Natural killer cell (primary cell): ENCODE data around the gene AGBL4. TPM values are rescaled to one million over a fixed set of nuclear protein-coding genes. Genes with fewer than 3 reads are reported as not detected.

ENCODE experiments used
- ATAC-seq, 3 donors: fragments of 150-1000 bp in 2 of 3; fragments of 200-7000 bp in 1 of 3; cut with Tn5 transposase; 1 replicate in 1 of 3; 2 replicates in 2 of 3; pipeline ENCODE4 v1.10.0; 2021; ENCODE audit warnings: mild to moderate bottlenecking in 2 of 3, moderate library complexity in 2 of 3
- DNase-seq, 2 donors: peaks; one replicate each; pipeline versions ENCODE4 v3.0.0 to v3.0.0-alpha.2; 2013 to 2021; ENCODE audit warnings: mixed read lengths in 1 of 2
- H3K27ac ChIP-seq: one replicate; pipeline ENCODE4 v1.5.1; 2013; ENCODE audit warnings: mild to moderate bottlenecking, low read length
- H3K27me3 ChIP-seq: one replicate; pipeline ENCODE4 v1.6.1; 2013; ENCODE audit warnings: low read length; ENCODE audit not compliant: control insufficient read depth, insufficient read depth
- H3K36me3 ChIP-seq: one replicate; pipeline ENCODE4 v1.6.1; 2013; ENCODE audit warnings: low read length; ENCODE audit not compliant: control insufficient read depth, insufficient read depth
- H3K4me1 ChIP-seq: one replicate; pipeline ENCODE4 v1.6.1; 2013; ENCODE audit warnings: low read length; ENCODE audit not compliant: control insufficient read depth, insufficient read depth
- H3K4me3 ChIP-seq: one replicate; pipeline ENCODE4 v1.5.1; 2013; ENCODE audit warnings: low read length
- H3K9me3 ChIP-seq: one replicate; pipeline ENCODE4 v1.6.1; 2013; ENCODE audit warnings: low read length; ENCODE audit not compliant: control insufficient read depth, insufficient read depth
- H3K27ac Mint-ChIP-seq, 2 donors: one replicate each; pipeline ENCODE4 v1.8.0; 2022; ENCODE audit warnings: mild to moderate bottlenecking in 2 of 2, mixed read lengths in 2 of 2, moderate library complexity in 1 of 2
- H3K27me3 Mint-ChIP-seq, 2 donors: one replicate each; pipeline ENCODE4 v1.8.0; 2022; ENCODE audit warnings: low read depth in 2 of 2, mixed read lengths in 2 of 2
- H3K36me3 Mint-ChIP-seq: one replicate; pipeline ENCODE4 v1.8.0; 2022; ENCODE audit warnings: mixed read lengths
- H3K4me1 Mint-ChIP-seq, 2 donors: one replicate each; pipeline ENCODE4 v1.8.0; 2022; ENCODE audit warnings: mixed read lengths in 2 of 2
- H3K4me3 Mint-ChIP-seq: one replicate; pipeline ENCODE4 v1.8.0; 2022; ENCODE audit warnings: mild to moderate bottlenecking, moderate library complexity, mixed read lengths
- H3K9me3 Mint-ChIP-seq, 2 donors: one replicate each; pipeline ENCODE4 v1.8.0; 2022; ENCODE audit warnings: mixed read lengths in 2 of 2
- CTCF ChIP-seq: fragments of 200-600 bp; IDR thresholded peaks from one replicate; pipeline ENCODE4 v1.8.0; 2022; ENCODE audit warnings: antibody characterized with exemption
- WGBS: methylation state at CpG from one replicate; pipeline ENCODE4 v1.1.7; 2013; ENCODE audit warnings: missing lambda C conversion rate; ENCODE audit not compliant: insufficient coverage; 5-methylcytosine and 5-hydroxymethylcytosine counted together
- intact Hi-C: fragments of 100-400 bp; cut with micrococcal nuclease; formaldehyde crosslinking; loops from one replicate; pipeline ENCODE4 v1.14.2; 2022
- total RNA-seq, 4 donors: library from RNA; stranded (reverse); fragments of 120-200 nt in 1 of 4; gene quantifications; one replicate each; pipeline versions ENCODE4 v1.2.3 to v1.2.4, GENCODE V29; 2013 to 2022

AGBL4 gene
- total RNA-seq, 3 donors from 2014 or later (not counting 1 experiment from before 2014, with no cell fraction given), result not detected

- Mint-ChIP-seq H3K27ac (no peak overlapping the region), H3K4me1 (peaks cover 6 to 10% of the 10 kb centered on the region in 2 donors), H3K4me3 (no peak overlapping the region), H3K36me3 (no peaks in the 10 kb centered on the region), H3K9me3 (no peaks in the 10 kb centered on the region), H3K27me3 (peaks cover 0 to 5% of the 10 kb centered on the region in 2 donors)
- Histone ChIP-seq H3K27ac (no peak overlapping the region), H3K4me3 (no peak overlapping the region), H3K4me1 (no peaks in the 10 kb centered on the region), H3K9me3 (no peaks in the 10 kb centered on the region), H3K36me3 (no peaks in the 10 kb centered on the region), H3K27me3 (no peaks in the 10 kb centered on the region)
- DNase-seq (no peak), ATAC-seq (no peak)
- no peak for TF ChIP-seq CTCF
- intact Hi-C loops, result no loop called here
- WGBS, result 71% methylated on average over 1 of the region's 1 CpG
Measured at GRCh38 chr1:48495166-48495565, 1528.6 kb downstream of the AGBL4 start.

GRCh38 chr1:48493970-48494769 is 1529.6 kb downstream of the AGBL4 start:
- ATAC-seq (no peak), DNase-seq (no peak)
- Mint-ChIP-seq H3K4me3 (no peak overlapping the region), H3K9me3 (no peaks in the 10 kb centered on the region), H3K27ac (no peak overlapping the region), H3K36me3 (no peaks in the 10 kb centered on the region), H3K27me3 (peaks cover 0 to 5% of the 10 kb centered on the region in 2 donors), H3K4me1 (peaks cover 6 to 10% of the 10 kb centered on the region in 2 donors)
- intact Hi-C loops, result no loop called here
- Histone ChIP-seq H3K36me3 (no peaks in the 10 kb centered on the region), H3K27ac (no peak overlapping the region), H3K4me1 (no peaks in the 10 kb centered on the region), H3K27me3 (no peaks in the 10 kb centered on the region), H3K4me3 (no peak overlapping the region), H3K9me3 (no peaks in the 10 kb centered on the region)
- WGBS, result 87% methylated on average over 5 of the region's 5 CpGs
- TF ChIP-seq CTCF, result no peak

GRCh38 chr1:48493041-48493440 is 1530.7 kb downstream of the AGBL4 start:
- WGBS, result 59% methylated on average over 5 of the region's 5 CpGs
- Mint-ChIP-seq H3K36me3 (no peaks in the 10 kb centered on the region), H3K27ac (no peak overlapping the region), H3K4me1 (peaks cover 0 to under 1% of the 10 kb centered on the region in 2 donors), H3K9me3 (no peaks in the 10 kb centered on the region), H3K4me3 (no peak overlapping the region), H3K27me3 (peaks cover 0 to 5% of the 10 kb centered on the region in 2 donors)
- no peaks in the 10 kb centered on the region for H3K27me3 ChIP-seq
- ATAC-seq (no peak), DNase-seq (no peak)
- H3K36me3 ChIP-seq, result no peaks in the 10 kb centered on the region
- no peaks in the 10 kb centered on the region for H3K4me1 ChIP-seq
- H3K27ac ChIP-seq, result no peak overlapping the region
- TF ChIP-seq CTCF, result no peak
- intact Hi-C loops, result no loop called here
- no peak overlapping the region for H3K4me3 ChIP-seq
- H3K9me3 ChIP-seq, result no peaks in the 10 kb centered on the region

- Histone ChIP-seq H3K4me3 (no peak overlapping the region), H3K9me3 (no peaks in the 10 kb centered on the region), H3K27ac (no peak overlapping the region), H3K4me1 (no peaks in the 10 kb centered on the region), H3K36me3 (no peaks in the 10 kb centered on the region), H3K27me3 (no peaks in the 10 kb centered on the region)
- no peak for TF ChIP-seq CTCF
- H3K27me3 Mint-ChIP-seq, result peaks cover 0 to 5% of the 10 kb centered on the region in 2 donors
- ATAC-seq (no peak), DNase-seq (no peak)
- H3K4me1 Mint-ChIP-seq, result no peaks in the 10 kb centered on the region
- intact Hi-C loops, result no loop called here
- H3K27ac Mint-ChIP-seq, result no peak overlapping the region
- no peaks in the 10 kb centered on the region for H3K36me3 Mint-ChIP-seq
- H3K4me3 Mint-ChIP-seq, result no peak overlapping the region
- no peaks in the 10 kb centered on the region for H3K9me3 Mint-ChIP-seq
Measured at GRCh38 chr1:48492392-48492791, 1531.4 kb downstream of the AGBL4 start.
